Measurements from ENCODE around the gene VPS45. TPM values are rescaled to one million over a fixed set of nuclear protein-coding genes. Genes with fewer than 3 reads are reported as not detected.

The VPS45 gene
- total and polyA plus RNA-seq, 2 of the 4 experiments (the other 2 are of a cell fraction), result 32.4 to 33.3 TPM

DNA sequence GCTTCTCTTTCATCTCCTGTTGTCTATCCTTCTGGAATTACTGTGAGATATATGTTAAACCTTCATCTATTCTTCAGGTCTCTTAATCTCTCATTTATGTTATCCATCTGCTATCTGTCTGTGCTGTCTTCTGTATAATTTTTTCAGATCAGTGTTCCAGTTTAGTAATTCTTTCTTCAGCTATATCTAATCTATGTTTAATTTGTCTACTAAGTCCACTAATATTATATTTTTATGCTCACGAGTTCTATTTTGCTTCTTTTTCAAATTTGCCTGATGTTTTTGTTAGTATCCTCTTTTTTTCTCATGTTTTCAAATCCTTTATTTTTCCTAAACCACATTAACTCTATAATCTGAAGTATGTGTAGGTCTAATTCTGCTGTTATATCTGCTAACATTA is 47.5 kb downstream of the VPS45 start:
- H2BK20ac ChIP-seq (ENCODE audit: low read depth, low read length), result no peak overlapping the region
- H3K79me1 ChIP-seq (ENCODE audit: low read depth in 1 of 2, low read length in 2 of 2), result no peaks in the 10 kb centered on the region; a peak in 1 of 4 replicates
- ATAC-seq (ENCODE audit: low read depth) (no peak), DNase-seq (no peak)
- H2BK15ac ChIP-seq (ENCODE audit: low read depth, low read length), result no peak overlapping the region
- no peaks in the 10 kb centered on the region for H4K20me1 ChIP-seq (ENCODE audit: insufficient read depth, low read length)
- no peak overlapping the region for H3K4me3 ChIP-seq (ENCODE audit: insufficient read depth, low read depth, low read length)
- H3K9me1 ChIP-seq (ENCODE audit: insufficient read depth, low read length), result no peaks in the 10 kb centered on the region
- no TSS peak for BruUV-seq (replicated peaks)
- H2AK5ac ChIP-seq (ENCODE audit: low read depth, low read length), result no peak overlapping the region
- no peak overlapping the region for H3K4ac ChIP-seq (ENCODE audit: low read depth, low read length)
- no CpG with 5 or more reads among the region's 1 CpG for WGBS, 2 experiments (ENCODE audit: extremely low coverage in 2 of 2, insufficient read length in 1 of 2)
- no peak overlapping the region for H3K23ac ChIP-seq (ENCODE audit: low read depth, low read length)
- H3K4me1 ChIP-seq (ENCODE audit: control insufficient read depth, insufficient read depth, low read length), result no peaks in the 10 kb centered on the region
- H2AFZ ChIP-seq (replicated peaks; ENCODE audit: low read length, poor library complexity), result no peak overlapping the region
- H2BK120ac ChIP-seq (ENCODE audit: low read depth, low read length), result no peak overlapping the region
- no peak overlapping the region for H2BK5ac ChIP-seq (ENCODE audit: low read depth, low read length, poor library complexity, severe bottlenecking)
- peaks cover 5% of the 10 kb centered on the region for H3K36me3 ChIP-seq (ENCODE audit: control insufficient read depth, insufficient read depth, low read length)
- H2AK9ac ChIP-seq (replicated peaks; ENCODE audit: low read depth, low read length, poor library complexity), result no peak overlapping the region
- peaks cover 3% of the 10 kb centered on the region for H3K9me3 ChIP-seq (ENCODE audit: control insufficient read depth, insufficient read depth, low read length)
- intact Hi-C loops (cut with micrococcal nuclease) (no loop called here), dilution Hi-C loops (cut with HindIII; ENCODE audit: low sequenced_read_pairs, unreplicated experiment) (no loop called here), in situ Hi-C loops (cut with MboI; ENCODE audit: low sequenced_read_pairs) (no loop called here)
- no peak overlapping the region for H4K8ac ChIP-seq (ENCODE audit: low read depth in 2 of 2, low read length in 2 of 2)
- H4K91ac ChIP-seq (ENCODE audit: insufficient read depth, low read depth, low read length), result no peak overlapping the region
- no peak overlapping the region for H3K18ac ChIP-seq (ENCODE audit: low read depth, low read length)
- no peak for TF ChIP-seq FOS (IDR thresholded peaks at IDR 0.05; ENCODE audit: low read depth, low read length)
- no peak for TF ChIP-seq RAD21 (IDR thresholded peaks at IDR 0.05; ENCODE audit: low read length)
- no peak for TF ChIP-seq MAZ (IDR thresholded peaks at IDR 0.05; ENCODE audit: borderline replicate concordance, low read depth, low read length)
- TF ChIP-seq MAFK (IDR thresholded peaks at IDR 0.05; ENCODE audit: low read depth, low read length), result no peak
- TF ChIP-seq, protein P1, sequence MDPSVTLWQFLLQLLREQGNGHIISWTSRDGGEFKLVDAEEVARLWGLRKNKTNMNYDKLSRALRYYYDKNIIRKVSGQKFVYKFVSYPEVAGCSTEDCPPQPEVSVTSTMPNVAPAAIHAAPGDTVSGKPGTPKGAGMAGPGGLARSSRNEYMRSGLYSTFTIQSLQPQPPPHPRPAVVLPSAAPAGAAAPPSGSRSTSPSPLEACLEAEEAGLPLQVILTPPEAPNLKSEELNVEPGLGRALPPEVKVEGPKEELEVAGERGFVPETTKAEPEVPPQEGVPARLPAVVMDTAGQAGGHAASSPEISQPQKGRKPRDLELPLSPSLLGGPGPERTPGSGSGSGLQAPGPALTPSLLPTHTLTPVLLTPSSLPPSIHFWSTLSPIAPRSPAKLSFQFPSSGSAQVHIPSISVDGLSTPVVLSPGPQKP (IDR thresholded peaks at IDR 0.05; ENCODE audit: borderline replicate concordance, low read depth, low read length), result no peak
- TF ChIP-seq, protein P2, sequence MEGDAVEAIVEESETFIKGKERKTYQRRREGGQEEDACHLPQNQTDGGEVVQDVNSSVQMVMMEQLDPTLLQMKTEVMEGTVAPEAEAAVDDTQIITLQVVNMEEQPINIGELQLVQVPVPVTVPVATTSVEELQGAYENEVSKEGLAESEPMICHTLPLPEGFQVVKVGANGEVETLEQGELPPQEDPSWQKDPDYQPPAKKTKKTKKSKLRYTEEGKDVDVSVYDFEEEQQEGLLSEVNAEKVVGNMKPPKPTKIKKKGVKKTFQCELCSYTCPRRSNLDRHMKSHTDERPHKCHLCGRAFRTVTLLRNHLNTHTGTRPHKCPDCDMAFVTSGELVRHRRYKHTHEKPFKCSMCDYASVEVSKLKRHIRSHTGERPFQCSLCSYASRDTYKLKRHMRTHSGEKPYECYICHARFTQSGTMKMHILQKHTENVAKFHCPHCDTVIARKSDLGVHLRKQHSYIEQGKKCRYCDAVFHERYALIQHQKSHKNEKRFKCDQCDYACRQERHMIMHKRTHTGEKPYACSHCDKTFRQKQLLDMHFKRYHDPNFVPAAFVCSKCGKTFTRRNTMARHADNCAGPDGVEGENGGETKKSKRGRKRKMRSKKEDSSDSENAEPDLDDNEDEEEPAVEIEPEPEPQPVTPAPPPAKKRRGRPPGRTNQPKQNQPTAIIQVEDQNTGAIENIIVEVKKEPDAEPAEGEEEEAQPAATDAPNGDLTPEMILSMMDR (conservative IDR thresholded peaks at IDR 0.05; ENCODE audit: low read depth, low read length), result no peak
- no peak for TF ChIP-seq SMC3 (IDR thresholded peaks at IDR 0.05; ENCODE audit: low read depth, low read length)
- TF ChIP-seq, protein P3, sequence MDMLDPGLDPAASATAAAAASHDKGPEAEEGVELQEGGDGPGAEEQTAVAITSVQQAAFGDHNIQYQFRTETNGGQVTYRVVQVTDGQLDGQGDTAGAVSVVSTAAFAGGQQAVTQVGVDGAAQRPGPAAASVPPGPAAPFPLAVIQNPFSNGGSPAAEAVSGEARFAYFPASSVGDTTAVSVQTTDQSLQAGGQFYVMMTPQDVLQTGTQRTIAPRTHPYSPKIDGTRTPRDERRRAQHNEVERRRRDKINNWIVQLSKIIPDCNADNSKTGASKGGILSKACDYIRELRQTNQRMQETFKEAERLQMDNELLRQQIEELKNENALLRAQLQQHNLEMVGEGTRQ (IDR thresholded peaks at IDR 0.05; ENCODE audit: low read depth, low read length), result no peak
- TF ChIP-seq CHD1 (IDR thresholded peaks at IDR 0.05; ENCODE audit: low read depth, low read length), result no peak
- TF ChIP-seq RFX5 (IDR thresholded peaks at IDR 0.05; ENCODE audit: low read depth, low read length), result no peak
- TF ChIP-seq CEBPB (IDR thresholded peaks at IDR 0.05; ENCODE audit: low read depth, low read length), result no peak
- TF ChIP-seq RCOR1 (IDR thresholded peaks at IDR 0.05; ENCODE audit: insufficient replicate concordance, low read length), result no peak
- no peak for TF ChIP-seq NFE2L2 (IDR thresholded peaks at IDR 0.05; ENCODE audit: low read depth, low read length)
- no peak for TF ChIP-seq POLR2A (IDR thresholded peaks at IDR 0.05; ENCODE audit: low read depth, low read length)
- TF ChIP-seq BHLHE40 (IDR thresholded peaks at IDR 0.05; ENCODE audit: low read depth, low read length), result no peak
- TF ChIP-seq MXI1 (IDR thresholded peaks at IDR 0.05; ENCODE audit: borderline replicate concordance, low read depth, low read length), result no peak
- no peak overlapping the region for H3K14ac ChIP-seq (replicated peaks; ENCODE audit: low read depth, low read length)
- no peak overlapping the region for H4K5ac ChIP-seq (ENCODE audit: low read depth, low read length)
- CTCF ChIA-PET, result no interaction called here
- H3K4me2 ChIP-seq (ENCODE audit: low read depth, low read length), result no peak overlapping the region
- H3K27ac ChIP-seq (ENCODE audit: insufficient read depth, low read length), result no peak overlapping the region
- H3K9ac ChIP-seq (ENCODE audit: low read depth, low read length), result no peak overlapping the region
- POLR2A ChIA-PET (ENCODE audit: unreplicated experiment), result no interaction called here
- no peak overlapping the region for H3K56ac ChIP-seq (ENCODE audit: extremely low read depth, insufficient read depth, low read length)
- no peaks in the 10 kb centered on the region for H3K27me3 ChIP-seq (ENCODE audit: control insufficient read depth, insufficient read depth, low read length)
